ENCODE results near the gene HDAC9.

HDAC9 gene

GRCh38 chr7:18772567-18772965 is 277.0 kb downstream of the HDAC9 start:
- H3K4me1 ChIP-seq (ENCODE audit: low read depth, poor library complexity, severe bottlenecking), result no peaks in the 10 kb centered on the region
- no peak overlapping the region for H3K4me2 ChIP-seq
- TF ChIP-seq, protein P1, sequence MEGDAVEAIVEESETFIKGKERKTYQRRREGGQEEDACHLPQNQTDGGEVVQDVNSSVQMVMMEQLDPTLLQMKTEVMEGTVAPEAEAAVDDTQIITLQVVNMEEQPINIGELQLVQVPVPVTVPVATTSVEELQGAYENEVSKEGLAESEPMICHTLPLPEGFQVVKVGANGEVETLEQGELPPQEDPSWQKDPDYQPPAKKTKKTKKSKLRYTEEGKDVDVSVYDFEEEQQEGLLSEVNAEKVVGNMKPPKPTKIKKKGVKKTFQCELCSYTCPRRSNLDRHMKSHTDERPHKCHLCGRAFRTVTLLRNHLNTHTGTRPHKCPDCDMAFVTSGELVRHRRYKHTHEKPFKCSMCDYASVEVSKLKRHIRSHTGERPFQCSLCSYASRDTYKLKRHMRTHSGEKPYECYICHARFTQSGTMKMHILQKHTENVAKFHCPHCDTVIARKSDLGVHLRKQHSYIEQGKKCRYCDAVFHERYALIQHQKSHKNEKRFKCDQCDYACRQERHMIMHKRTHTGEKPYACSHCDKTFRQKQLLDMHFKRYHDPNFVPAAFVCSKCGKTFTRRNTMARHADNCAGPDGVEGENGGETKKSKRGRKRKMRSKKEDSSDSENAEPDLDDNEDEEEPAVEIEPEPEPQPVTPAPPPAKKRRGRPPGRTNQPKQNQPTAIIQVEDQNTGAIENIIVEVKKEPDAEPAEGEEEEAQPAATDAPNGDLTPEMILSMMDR (conservative IDR thresholded peaks at IDR 0.05; ENCODE audit: low read depth, low read length), result no peak
- H3K27me3 ChIP-seq (ENCODE audit: insufficient read depth, low read depth), result no peaks in the 10 kb centered on the region
- H3K9ac ChIP-seq, result no peak overlapping the region
- no peaks in the 10 kb centered on the region for H3K36me3 ChIP-seq (ENCODE audit: insufficient read depth)
- no peaks in the 10 kb centered on the region for H3K79me2 ChIP-seq (ENCODE audit: insufficient read depth, low read depth)
- H4K20me1 ChIP-seq (ENCODE audit: insufficient read depth), result no peaks in the 10 kb centered on the region
- H2AFZ ChIP-seq (ENCODE audit: low read depth), result no peak overlapping the region
- H3K27ac ChIP-seq, result no peak overlapping the region
- no peak overlapping the region for H3K4me3 ChIP-seq (IDR thresholded peaks at IDR 0.05; ENCODE audit: insufficient read depth, low read depth, low read length)

DNA sequence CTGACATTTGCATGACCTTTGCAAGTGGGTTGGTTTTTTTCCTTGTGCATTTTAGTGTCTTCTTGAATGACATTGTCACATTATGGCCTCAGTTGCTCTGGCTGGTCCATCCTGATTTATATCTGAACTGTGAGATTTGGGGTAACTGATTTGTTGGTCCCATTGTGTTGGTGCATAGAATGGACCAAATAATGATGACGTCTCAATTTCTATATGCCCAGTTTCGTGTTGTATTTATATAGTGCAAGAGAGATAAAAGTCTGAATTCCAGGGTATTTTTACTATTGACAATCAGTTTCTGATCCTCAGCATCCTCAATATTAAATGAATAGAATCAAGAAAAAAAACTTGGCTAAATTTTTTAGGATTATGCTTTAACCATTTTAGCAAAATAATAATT is 281.8 kb downstream of the HDAC9 start:
- Histone ChIP-seq H3K4me2 (no peak overlapping the region), H3K79me2 (ENCODE audit: insufficient read depth, low read depth) (no peaks in the 10 kb centered on the region), H3K27me3 (ENCODE audit: insufficient read depth, low read depth) (no peaks in the 10 kb centered on the region), H3K4me3 (IDR thresholded peaks at IDR 0.05; ENCODE audit: insufficient read depth, low read depth, low read length) (no peak overlapping the region), H3K4me1 (ENCODE audit: low read depth, poor library complexity, severe bottlenecking) (no peaks in the 10 kb centered on the region), H4K20me1 (ENCODE audit: insufficient read depth) (no peaks in the 10 kb centered on the region), H3K27ac (no peak overlapping the region), H3K36me3 (ENCODE audit: insufficient read depth) (no peaks in the 10 kb centered on the region), H3K9ac (no peak overlapping the region), H2AFZ (ENCODE audit: low read depth) (no peak overlapping the region)
- TF ChIP-seq, protein P1 (conservative IDR thresholded peaks at IDR 0.05; ENCODE audit: low read depth, low read length), result no peak

- Histone ChIP-seq H3K36me3 (ENCODE audit: insufficient read depth) (no peaks in the 10 kb centered on the region), H3K27me3 (ENCODE audit: insufficient read depth, low read depth) (no peaks in the 10 kb centered on the region), H3K4me2 (no peak overlapping the region), H3K4me1 (ENCODE audit: low read depth, poor library complexity, severe bottlenecking) (no peaks in the 10 kb centered on the region), H2AFZ (ENCODE audit: low read depth) (no peak overlapping the region), H4K20me1 (ENCODE audit: insufficient read depth) (no peaks in the 10 kb centered on the region), H3K4me3 (IDR thresholded peaks at IDR 0.05; ENCODE audit: insufficient read depth, low read depth, low read length) (no peak overlapping the region), H3K79me2 (ENCODE audit: insufficient read depth, low read depth) (no peaks in the 10 kb centered on the region), H3K9ac (no peak overlapping the region), H3K27ac (no peak overlapping the region)
- TF ChIP-seq, protein P1 (conservative IDR thresholded peaks at IDR 0.05; ENCODE audit: low read depth, low read length), result no peak
These were observed 283.0 kb downstream of the HDAC9 start for GRCh38 chr7:18778594-18778993.

DNA sequence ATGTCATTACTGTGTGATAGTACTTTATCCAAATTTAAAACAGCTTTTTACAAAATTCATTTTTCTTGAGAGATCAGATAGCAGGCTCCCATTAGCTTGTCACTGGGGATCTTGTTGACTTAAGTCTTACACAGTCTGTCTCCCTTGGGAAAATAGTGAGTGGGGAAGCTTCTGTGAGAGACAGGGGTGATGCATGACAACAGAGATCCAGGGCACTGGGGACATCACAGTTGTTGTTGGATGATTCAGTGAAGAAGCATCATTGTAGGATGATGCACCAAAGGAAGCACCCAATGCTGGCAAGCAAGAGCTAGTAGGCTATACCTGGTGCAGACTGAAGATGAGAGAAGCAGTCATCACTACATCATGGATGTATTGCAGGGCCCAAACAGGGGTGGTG is 284.7 kb downstream of the HDAC9 start:
- H3K27ac ChIP-seq, result no peak overlapping the region
- H3K79me2 ChIP-seq (ENCODE audit: insufficient read depth, low read depth), result no peaks in the 10 kb centered on the region
- no peaks in the 10 kb centered on the region for H3K4me1 ChIP-seq (ENCODE audit: low read depth, poor library complexity, severe bottlenecking)
- no peaks in the 10 kb centered on the region for H4K20me1 ChIP-seq (ENCODE audit: insufficient read depth)
- no peak overlapping the region for H3K4me2 ChIP-seq
- no peaks in the 10 kb centered on the region for H3K27me3 ChIP-seq (ENCODE audit: insufficient read depth, low read depth)
- H3K4me3 ChIP-seq (IDR thresholded peaks at IDR 0.05; ENCODE audit: insufficient read depth, low read depth, low read length), result no peak overlapping the region
- no peak overlapping the region for H2AFZ ChIP-seq (ENCODE audit: low read depth)
- H3K9ac ChIP-seq, result no peak overlapping the region
- TF ChIP-seq, protein P1 (conservative IDR thresholded peaks at IDR 0.05; ENCODE audit: low read depth, low read length), result no peak
- no peaks in the 10 kb centered on the region for H3K36me3 ChIP-seq (ENCODE audit: insufficient read depth)
